HepG2 (cell line): ENCODE data around the gene UQCR11. TPM values are rescaled to one million over a fixed set of nuclear protein-coding genes. Genes with fewer than 3 reads are reported as not detected.

ENCODE experiments used
- ATF7-NPFF ChIP-seq: sonication (generic); formaldehyde crosslinking; IDR thresholded peaks from 2 replicates; pipeline ENCODE4 v1.8.1; 2023; ENCODE audit warnings: mild to moderate bottlenecking, low read depth, missing genetic modification reagents, moderate library complexity
- CREB1 ChIP-seq, 2 experiments: fragments of 450-650 bp in 1 of 2; IDR thresholded peaks; 2 replicates each; pipeline ENCODE4 v1.6.1; 2016 to 2017; ENCODE audit warnings: control low read depth in 1 of 2, mild to moderate bottlenecking in 1 of 2, missing compliant biosample characterization in 1 of 2, missing genetic modification characterization in 1 of 2
- SAP130 ChIP-seq: IDR thresholded peaks from 2 replicates; pipeline ENCODE4 v1.6.1; 2016; ENCODE audit warnings: low read depth
- ZKSCAN5 ChIP-seq: sonication (generic); formaldehyde crosslinking; IDR thresholded peaks from 2 replicates; pipeline ENCODE4 v1.5.1; 2020; ENCODE audit warnings: mild to moderate bottlenecking, missing genetic modification reagents
- ZNF235 ChIP-seq: sonication (generic); formaldehyde crosslinking; IDR thresholded peaks from 2 replicates; pipeline ENCODE4 v1.8.1; 2023; ENCODE audit warnings: mild to moderate bottlenecking, missing genetic modification reagents, borderline replicate concordance
- ZNF263 ChIP-seq: sonication (generic); formaldehyde crosslinking; IDR thresholded peaks from 2 replicates; pipeline ENCODE4 v1.4.0; 2020; ENCODE audit warnings: missing genetic modification reagents
- polyA plus RNA-seq, 8 experiments: library from polyadenylated mRNA; depleted of rRNA in 3 of 8; stranded (reverse) in 7 of 8; unstranded in 1 of 8; fragments of >200 nt; fragmentation: Illumina TruSeq in 4 of 8; extraction: Trizol in 4 of 8; gene quantifications; 2 replicates each; pipeline versions ENCODE4 v1.2.1 to v1.2.3, GENCODE V29; 2011 to 2016; ENCODE audit warnings: low read depth in 4 of 8, missing spikeins in 1 of 8, mixed read lengths in 1 of 8; ENCODE audit not compliant: insufficient read depth in 1 of 8
- total RNA-seq, 5 experiments: library from RNA; depleted of rRNA; stranded (reverse); fragments of >200 nt; fragmentation: Illumina TruSeq; extraction: Trizol; gene quantifications; 2 replicates each; pipeline ENCODE4 v1.2.3, GENCODE V29; 2016; ENCODE audit warnings: low read depth in 1 of 5
- TF ChIP-seq, protein P1 (sequence below): sonication (generic); formaldehyde crosslinking; IDR thresholded peaks from 2 replicates; pipeline ENCODE4 v1.5.1; 2020; ENCODE audit warnings: mild to moderate bottlenecking, missing genetic modification reagents, moderate library complexity
- TF ChIP-seq, protein P2 (sequence below): sonication (generic); formaldehyde crosslinking; IDR thresholded peaks from 2 replicates; pipeline ENCODE4 v1.4.0; 2020; ENCODE audit warnings: mild to moderate bottlenecking, missing genetic modification reagents
- TF ChIP-seq, protein P3 (sequence below): IDR thresholded peaks from 2 replicates; pipeline ENCODE4 v1.6.1; 2016; ENCODE audit warnings: low read depth, missing genetic modification reagents, missing compliant biosample characterization
- TF ChIP-seq, protein P4 (sequence below): sonication (generic); formaldehyde crosslinking; IDR thresholded peaks from 2 replicates; pipeline ENCODE4 v1.4.0; 2020; ENCODE audit warnings: mild to moderate bottlenecking, missing genetic modification reagents
- TF ChIP-seq, protein P5 (sequence below): sonication (generic); formaldehyde crosslinking; IDR thresholded peaks from 2 replicates; pipeline ENCODE4 v1.8.0; 2022; ENCODE audit warnings: mild to moderate bottlenecking, missing genetic modification reagents, moderate library complexity

The UQCR11 gene
- total and polyA plus RNA-seq, 2 of the 13 experiments (the other 11 are each of a cell fraction or from before 2014, with no cell fraction given) = 125 to 214 TPM

DNA sequence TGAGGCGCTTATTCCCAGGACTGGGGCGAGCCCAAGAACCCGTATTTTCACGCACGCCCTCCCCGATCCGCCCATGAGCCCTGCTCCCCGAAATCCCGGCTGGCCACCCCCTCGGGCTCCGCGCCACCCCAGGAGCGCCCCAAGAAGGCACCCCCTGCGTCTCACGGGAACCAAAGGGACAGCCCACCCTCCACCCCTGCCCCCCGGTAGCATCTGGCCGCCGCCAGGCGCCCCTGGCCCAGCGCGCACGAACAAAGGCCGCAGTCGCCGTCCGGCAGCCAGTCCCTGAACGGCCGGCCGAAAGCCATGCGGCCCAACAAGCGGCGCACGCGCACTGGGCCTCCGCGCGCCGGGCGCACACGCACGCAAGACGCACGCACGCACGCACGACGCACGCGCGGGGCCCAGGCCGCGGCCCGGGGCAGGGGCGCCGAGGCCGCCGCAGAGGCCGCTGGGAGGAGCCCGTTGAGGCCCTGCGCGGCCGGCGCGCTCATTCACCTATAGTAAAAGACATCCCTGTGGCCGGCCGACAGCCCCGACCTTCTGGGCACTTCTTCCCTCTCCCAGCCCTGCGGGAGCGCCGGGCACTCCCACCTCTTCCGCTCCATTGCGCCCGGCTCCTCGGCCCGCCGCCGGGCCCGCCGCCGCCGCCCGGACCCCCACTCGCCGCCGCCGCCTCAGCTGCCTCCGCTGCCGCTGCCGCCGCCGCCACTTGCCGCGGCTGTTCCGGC is 13.1 kb downstream of the UQCR11 start (continued):
- TF ChIP-seq, protein P1, sequence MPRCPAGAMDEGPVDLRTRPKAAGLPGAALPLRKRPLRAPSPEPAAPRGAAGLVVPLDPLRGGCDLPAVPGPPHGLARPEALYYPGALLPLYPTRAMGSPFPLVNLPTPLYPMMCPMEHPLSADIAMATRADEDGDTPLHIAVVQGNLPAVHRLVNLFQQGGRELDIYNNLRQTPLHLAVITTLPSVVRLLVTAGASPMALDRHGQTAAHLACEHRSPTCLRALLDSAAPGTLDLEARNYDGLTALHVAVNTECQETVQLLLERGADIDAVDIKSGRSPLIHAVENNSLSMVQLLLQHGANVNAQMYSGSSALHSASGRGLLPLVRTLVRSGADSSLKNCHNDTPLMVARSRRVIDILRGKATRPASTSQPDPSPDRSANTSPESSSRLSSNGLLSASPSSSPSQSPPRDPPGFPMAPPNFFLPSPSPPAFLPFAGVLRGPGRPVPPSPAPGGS (CRISPR knock-in tag) = peak; percentile 55; the same call in 1 of the 2 replicates
- TF ChIP-seq CREB1 (IDR thresholded peaks at IDR 0.05) = no peak; the same call in 1 of the 2 replicates
- TF ChIP-seq CREB1 (CRISPR knock-in tag; IDR thresholded peaks at IDR 0.05) = no peak
- TF ChIP-seq, protein P2, sequence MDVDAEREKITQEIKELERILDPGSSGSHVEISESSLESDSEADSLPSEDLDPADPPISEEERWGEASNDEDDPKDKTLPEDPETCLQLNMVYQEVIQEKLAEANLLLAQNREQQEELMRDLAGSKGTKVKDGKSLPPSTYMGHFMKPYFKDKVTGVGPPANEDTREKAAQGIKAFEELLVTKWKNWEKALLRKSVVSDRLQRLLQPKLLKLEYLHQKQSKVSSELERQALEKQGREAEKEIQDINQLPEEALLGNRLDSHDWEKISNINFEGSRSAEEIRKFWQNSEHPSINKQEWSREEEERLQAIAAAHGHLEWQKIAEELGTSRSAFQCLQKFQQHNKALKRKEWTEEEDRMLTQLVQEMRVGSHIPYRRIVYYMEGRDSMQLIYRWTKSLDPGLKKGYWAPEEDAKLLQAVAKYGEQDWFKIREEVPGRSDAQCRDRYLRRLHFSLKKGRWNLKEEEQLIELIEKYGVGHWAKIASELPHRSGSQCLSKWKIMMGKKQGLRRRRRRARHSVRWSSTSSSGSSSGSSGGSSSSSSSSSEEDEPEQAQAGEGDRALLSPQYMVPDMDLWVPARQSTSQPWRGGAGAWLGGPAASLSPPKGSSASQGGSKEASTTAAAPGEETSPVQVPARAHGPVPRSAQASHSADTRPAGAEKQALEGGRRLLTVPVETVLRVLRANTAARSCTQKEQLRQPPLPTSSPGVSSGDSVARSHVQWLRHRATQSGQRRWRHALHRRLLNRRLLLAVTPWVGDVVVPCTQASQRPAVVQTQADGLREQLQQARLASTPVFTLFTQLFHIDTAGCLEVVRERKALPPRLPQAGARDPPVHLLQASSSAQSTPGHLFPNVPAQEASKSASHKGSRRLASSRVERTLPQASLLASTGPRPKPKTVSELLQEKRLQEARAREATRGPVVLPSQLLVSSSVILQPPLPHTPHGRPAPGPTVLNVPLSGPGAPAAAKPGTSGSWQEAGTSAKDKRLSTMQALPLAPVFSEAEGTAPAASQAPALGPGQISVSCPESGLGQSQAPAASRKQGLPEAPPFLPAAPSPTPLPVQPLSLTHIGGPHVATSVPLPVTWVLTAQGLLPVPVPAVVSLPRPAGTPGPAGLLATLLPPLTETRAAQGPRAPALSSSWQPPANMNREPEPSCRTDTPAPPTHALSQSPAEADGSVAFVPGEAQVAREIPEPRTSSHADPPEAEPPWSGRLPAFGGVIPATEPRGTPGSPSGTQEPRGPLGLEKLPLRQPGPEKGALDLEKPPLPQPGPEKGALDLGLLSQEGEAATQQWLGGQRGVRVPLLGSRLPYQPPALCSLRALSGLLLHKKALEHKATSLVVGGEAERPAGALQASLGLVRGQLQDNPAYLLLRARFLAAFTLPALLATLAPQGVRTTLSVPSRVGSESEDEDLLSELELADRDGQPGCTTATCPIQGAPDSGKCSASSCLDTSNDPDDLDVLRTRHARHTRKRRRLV (CRISPR knock-in tag) = 0 out of 2 replicates have a peak, but pooled peaks have one; percentile 5
- no peak for TF ChIP-seq ZNF263 (CRISPR knock-in tag)
- 0 out of 2 replicates have a peak, but pooled peaks have one; percentile 50 for TF ChIP-seq ZNF235 (CRISPR knock-in tag)
- TF ChIP-seq, protein P3, sequence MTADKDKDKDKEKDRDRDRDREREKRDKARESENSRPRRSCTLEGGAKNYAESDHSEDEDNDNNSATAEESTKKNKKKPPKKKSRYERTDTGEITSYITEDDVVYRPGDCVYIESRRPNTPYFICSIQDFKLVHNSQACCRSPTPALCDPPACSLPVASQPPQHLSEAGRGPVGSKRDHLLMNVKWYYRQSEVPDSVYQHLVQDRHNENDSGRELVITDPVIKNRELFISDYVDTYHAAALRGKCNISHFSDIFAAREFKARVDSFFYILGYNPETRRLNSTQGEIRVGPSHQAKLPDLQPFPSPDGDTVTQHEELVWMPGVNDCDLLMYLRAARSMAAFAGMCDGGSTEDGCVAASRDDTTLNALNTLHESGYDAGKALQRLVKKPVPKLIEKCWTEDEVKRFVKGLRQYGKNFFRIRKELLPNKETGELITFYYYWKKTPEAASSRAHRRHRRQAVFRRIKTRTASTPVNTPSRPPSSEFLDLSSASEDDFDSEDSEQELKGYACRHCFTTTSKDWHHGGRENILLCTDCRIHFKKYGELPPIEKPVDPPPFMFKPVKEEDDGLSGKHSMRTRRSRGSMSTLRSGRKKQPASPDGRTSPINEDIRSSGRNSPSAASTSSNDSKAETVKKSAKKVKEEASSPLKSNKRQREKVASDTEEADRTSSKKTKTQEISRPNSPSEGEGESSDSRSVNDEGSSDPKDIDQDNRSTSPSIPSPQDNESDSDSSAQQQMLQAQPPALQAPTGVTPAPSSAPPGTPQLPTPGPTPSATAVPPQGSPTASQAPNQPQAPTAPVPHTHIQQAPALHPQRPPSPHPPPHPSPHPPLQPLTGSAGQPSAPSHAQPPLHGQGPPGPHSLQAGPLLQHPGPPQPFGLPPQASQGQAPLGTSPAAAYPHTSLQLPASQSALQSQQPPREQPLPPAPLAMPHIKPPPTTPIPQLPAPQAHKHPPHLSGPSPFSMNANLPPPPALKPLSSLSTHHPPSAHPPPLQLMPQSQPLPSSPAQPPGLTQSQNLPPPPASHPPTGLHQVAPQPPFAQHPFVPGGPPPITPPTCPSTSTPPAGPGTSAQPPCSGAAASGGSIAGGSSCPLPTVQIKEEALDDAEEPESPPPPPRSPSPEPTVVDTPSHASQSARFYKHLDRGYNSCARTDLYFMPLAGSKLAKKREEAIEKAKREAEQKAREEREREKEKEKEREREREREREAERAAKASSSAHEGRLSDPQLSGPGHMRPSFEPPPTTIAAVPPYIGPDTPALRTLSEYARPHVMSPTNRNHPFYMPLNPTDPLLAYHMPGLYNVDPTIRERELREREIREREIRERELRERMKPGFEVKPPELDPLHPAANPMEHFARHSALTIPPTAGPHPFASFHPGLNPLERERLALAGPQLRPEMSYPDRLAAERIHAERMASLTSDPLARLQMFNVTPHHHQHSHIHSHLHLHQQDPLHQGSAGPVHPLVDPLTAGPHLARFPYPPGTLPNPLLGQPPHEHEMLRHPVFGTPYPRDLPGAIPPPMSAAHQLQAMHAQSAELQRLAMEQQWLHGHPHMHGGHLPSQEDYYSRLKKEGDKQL (CRISPR knock-in tag) = no peak
- peak; percentile 90 for TF ChIP-seq ATF7-NPFF (CRISPR knock-in tag)
- TF ChIP-seq, protein P4, sequence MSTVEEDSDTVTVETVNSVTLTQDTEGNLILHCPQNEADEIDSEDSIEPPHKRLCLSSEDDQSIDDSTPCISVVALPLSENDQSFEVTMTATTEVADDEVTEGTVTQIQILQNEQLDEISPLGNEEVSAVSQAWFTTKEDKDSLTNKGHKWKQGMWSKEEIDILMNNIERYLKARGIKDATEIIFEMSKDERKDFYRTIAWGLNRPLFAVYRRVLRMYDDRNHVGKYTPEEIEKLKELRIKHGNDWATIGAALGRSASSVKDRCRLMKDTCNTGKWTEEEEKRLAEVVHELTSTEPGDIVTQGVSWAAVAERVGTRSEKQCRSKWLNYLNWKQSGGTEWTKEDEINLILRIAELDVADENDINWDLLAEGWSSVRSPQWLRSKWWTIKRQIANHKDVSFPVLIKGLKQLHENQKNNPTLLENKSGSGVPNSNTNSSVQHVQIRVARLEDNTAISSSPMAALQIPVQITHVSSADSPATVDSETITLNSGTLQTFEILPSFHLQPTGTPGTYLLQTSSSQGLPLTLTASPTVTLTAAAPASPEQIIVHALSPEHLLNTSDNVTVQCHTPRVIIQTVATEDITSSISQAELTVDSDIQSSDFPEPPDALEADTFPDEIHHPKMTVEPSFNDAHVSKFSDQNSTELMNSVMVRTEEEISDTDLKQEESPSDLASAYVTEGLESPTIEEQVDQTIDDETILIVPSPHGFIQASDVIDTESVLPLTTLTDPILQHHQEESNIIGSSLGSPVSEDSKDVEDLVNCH (CRISPR knock-in tag) = 0 out of 2 replicates have a peak, but pooled peaks have one; percentile 75
- peak; percentile 75 for TF ChIP-seq SAP130 (CRISPR knock-in tag)
- TF ChIP-seq ZKSCAN5 (CRISPR knock-in tag) = no peak
- TF ChIP-seq, protein P5, sequence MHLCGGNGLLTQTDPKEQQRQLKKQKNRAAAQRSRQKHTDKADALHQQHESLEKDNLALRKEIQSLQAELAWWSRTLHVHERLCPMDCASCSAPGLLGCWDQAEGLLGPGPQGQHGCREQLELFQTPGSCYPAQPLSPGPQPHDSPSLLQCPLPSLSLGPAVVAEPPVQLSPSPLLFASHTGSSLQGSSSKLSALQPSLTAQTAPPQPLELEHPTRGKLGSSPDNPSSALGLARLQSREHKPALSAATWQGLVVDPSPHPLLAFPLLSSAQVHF (CRISPR knock-in tag) = no peak
